HepG2 (cell line): ENCODE data around the gene AGPAT3. TPM values are rescaled to one million over a fixed set of nuclear protein-coding genes. Genes with fewer than 3 reads are reported as not detected.

Experiments used
- NCOA1 ChIP-seq: sonication (generic); formaldehyde crosslinking; IDR thresholded peaks from 2 replicates; pipeline ENCODE4 v1.9.0; 2021; ENCODE audit warnings: missing genetic modification reagents
- POGZ ChIP-seq: sonication (generic); formaldehyde crosslinking; IDR thresholded peaks from 2 replicates; pipeline ENCODE4 v1.4.0; 2020; ENCODE audit warnings: mild to moderate bottlenecking, missing genetic modification reagents
- RELA ChIP-seq: sonication (generic); formaldehyde crosslinking; IDR thresholded peaks from 2 replicates; pipeline ENCODE4 v1.4.0; 2020; ENCODE audit warnings: missing genetic modification reagents
- SETDB1 ChIP-seq: sonication (generic); formaldehyde crosslinking; IDR thresholded peaks from 2 replicates; pipeline ENCODE4 v1.5.1; 2020; ENCODE audit warnings: missing genetic modification reagents, mild to moderate bottlenecking, borderline replicate concordance
- TEAD3 ChIP-seq: optimal IDR thresholded peaks from 2 replicates; pipeline ENCODE3; 2016; ENCODE audit warnings: borderline replicate concordance
- ZFP36L1 ChIP-seq: sonication (generic); formaldehyde crosslinking; IDR thresholded peaks from 2 replicates; pipeline ENCODE4 v1.8.0; 2022; ENCODE audit warnings: mild to moderate bottlenecking, missing genetic modification reagents, moderate library complexity
- ZFY ChIP-seq: sonication (generic); formaldehyde crosslinking; IDR thresholded peaks from 2 replicates; pipeline ENCODE4 v1.4.0; 2020; ENCODE audit warnings: missing genetic modification reagents
- ZNF10 ChIP-seq: sonication (generic); formaldehyde crosslinking; IDR thresholded peaks from 2 replicates; pipeline ENCODE4 v1.4.0; 2020; ENCODE audit warnings: mild to moderate bottlenecking, low read depth, missing genetic modification reagents, borderline replicate concordance
- ZNF33A ChIP-seq: sonication (generic); formaldehyde crosslinking; IDR thresholded peaks from 2 replicates; pipeline ENCODE4 v1.5.1; 2020; ENCODE audit warnings: missing genetic modification reagents, mild to moderate bottlenecking, moderate library complexity, borderline replicate concordance
- ZNF382 ChIP-seq: sonication (generic); formaldehyde crosslinking; IDR thresholded peaks from 2 replicates; pipeline ENCODE4 v1.5.0; 2020; ENCODE audit warnings: missing genetic modification reagents, mild to moderate bottlenecking, borderline replicate concordance
- ZSCAN30 ChIP-seq: sonication (generic); formaldehyde crosslinking; IDR thresholded peaks from 2 replicates; pipeline ENCODE4 v1.5.0; 2020; ENCODE audit warnings: mild to moderate bottlenecking, missing genetic modification reagents
- polyA plus RNA-seq, 8 experiments: library from polyadenylated mRNA; depleted of rRNA in 3 of 8; stranded (reverse) in 7 of 8; unstranded in 1 of 8; fragments of >200 nt; fragmentation: Illumina TruSeq in 4 of 8; extraction: Trizol in 4 of 8; gene quantifications; 2 replicates each; pipeline versions ENCODE4 v1.2.1 to v1.2.3, GENCODE V29; 2011 to 2016; ENCODE audit warnings: low read depth in 4 of 8, missing spikeins in 1 of 8, mixed read lengths in 1 of 8; ENCODE audit not compliant: insufficient read depth in 1 of 8
- total RNA-seq, 5 experiments: library from RNA; depleted of rRNA; stranded (reverse); fragments of >200 nt; fragmentation: Illumina TruSeq; extraction: Trizol; gene quantifications; 2 replicates each; pipeline ENCODE4 v1.2.3, GENCODE V29; 2016; ENCODE audit warnings: low read depth in 1 of 5
- TF ChIP-seq, protein P1 (sequence below): sonication (generic); formaldehyde crosslinking; IDR thresholded peaks from 2 replicates; pipeline ENCODE4 v1.5.0; 2020; ENCODE audit warnings: missing genetic modification reagents
- TF ChIP-seq, protein P2 (sequence below): sonication (generic); formaldehyde crosslinking; IDR thresholded peaks from 2 replicates; pipeline ENCODE4 v1.5.0; 2020; ENCODE audit warnings: mild to moderate bottlenecking, missing genetic modification reagents, borderline replicate concordance
- TF ChIP-seq, protein P3 (sequence below): sonication (generic); formaldehyde crosslinking; IDR thresholded peaks from 2 replicates; pipeline ENCODE4 v1.4.0; 2020; ENCODE audit warnings: missing genetic modification reagents, low read depth, mild to moderate bottlenecking, borderline replicate concordance
- TF ChIP-seq, protein P4 (sequence below): sonication (generic); formaldehyde crosslinking; IDR thresholded peaks from 2 replicates; pipeline ENCODE4 v1.4.0; 2020; ENCODE audit warnings: missing genetic modification reagents

The AGPAT3 gene
- total and polyA plus RNA-seq, 2 of the 13 experiments (the other 11 are each of a cell fraction or from before 2014, with no cell fraction given): 32.2 to 54.4 TPM

DNA sequence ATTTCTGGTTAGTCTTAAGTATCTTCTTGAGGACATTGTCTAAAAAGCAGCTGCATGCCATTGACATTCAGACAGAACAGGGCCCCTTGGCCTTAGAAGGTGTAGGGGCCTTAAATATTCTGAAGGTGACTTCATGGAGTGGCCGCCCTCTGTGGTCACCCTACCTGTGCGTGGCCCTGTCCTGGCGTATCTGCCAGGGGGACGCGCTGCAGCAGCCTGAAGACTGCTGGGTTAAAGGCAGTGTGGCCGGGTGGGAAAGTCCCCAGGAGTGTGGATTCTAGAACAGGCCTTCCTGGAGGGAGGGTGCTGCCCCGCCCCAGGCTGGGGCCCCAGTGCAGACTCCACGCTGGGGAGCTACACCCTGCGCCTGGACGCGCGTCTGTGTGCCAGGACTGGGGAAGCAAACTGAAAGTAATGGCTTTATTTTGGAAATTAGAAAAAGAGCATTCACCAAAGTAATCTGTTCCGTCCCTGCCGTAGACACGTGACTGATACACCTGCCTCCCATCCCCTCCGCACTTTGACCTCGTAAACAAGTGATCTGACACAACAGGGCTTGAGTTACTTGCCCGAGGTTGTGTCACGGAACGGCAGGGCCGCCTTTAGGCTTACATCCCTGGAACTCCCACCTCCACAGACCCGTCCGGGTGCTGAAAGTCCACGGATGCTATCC lies 1.8 kb downstream of the AGPAT3 start (continued):
- TF ChIP-seq, protein P1, sequence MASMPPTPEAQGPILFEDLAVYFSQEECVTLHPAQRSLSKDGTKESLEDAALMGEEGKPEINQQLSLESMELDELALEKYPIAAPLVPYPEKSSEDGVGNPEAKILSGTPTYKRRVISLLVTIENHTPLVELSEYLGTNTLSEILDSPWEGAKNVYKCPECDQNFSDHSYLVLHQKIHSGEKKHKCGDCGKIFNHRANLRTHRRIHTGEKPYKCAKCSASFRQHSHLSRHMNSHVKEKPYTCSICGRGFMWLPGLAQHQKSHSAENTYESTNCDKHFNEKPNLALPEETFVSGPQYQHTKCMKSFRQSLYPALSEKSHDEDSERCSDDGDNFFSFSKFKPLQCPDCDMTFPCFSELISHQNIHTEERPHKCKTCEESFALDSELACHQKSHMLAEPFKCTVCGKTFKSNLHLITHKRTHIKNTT (CRISPR knock-in tag): no peak
- TF ChIP-seq SETDB1 (CRISPR knock-in tag) (0 out of 2 replicates have a peak, but pooled peaks have one; percentile 7), ZNF33A (no peak), TEAD3 (CRISPR knock-in tag) (no peak), NCOA1 (CRISPR knock-in tag) (peak; percentile 84; the same call in 1 of the 2 replicates), ZNF10 (CRISPR knock-in tag) (no peak), ZSCAN30 (CRISPR knock-in tag) (0 out of 2 replicates have a peak, but pooled peaks have one; percentile 26), POGZ (CRISPR knock-in tag) (no peak), ZFP36L1 (CRISPR knock-in tag) (no peak), ZFY (CRISPR knock-in tag) (peak; percentile 84), RELA (CRISPR knock-in tag) (peak; percentile 59; the same call in 1 of the 2 replicates), ZNF382 (CRISPR knock-in tag) (no peak)
- TF ChIP-seq, protein P2, sequence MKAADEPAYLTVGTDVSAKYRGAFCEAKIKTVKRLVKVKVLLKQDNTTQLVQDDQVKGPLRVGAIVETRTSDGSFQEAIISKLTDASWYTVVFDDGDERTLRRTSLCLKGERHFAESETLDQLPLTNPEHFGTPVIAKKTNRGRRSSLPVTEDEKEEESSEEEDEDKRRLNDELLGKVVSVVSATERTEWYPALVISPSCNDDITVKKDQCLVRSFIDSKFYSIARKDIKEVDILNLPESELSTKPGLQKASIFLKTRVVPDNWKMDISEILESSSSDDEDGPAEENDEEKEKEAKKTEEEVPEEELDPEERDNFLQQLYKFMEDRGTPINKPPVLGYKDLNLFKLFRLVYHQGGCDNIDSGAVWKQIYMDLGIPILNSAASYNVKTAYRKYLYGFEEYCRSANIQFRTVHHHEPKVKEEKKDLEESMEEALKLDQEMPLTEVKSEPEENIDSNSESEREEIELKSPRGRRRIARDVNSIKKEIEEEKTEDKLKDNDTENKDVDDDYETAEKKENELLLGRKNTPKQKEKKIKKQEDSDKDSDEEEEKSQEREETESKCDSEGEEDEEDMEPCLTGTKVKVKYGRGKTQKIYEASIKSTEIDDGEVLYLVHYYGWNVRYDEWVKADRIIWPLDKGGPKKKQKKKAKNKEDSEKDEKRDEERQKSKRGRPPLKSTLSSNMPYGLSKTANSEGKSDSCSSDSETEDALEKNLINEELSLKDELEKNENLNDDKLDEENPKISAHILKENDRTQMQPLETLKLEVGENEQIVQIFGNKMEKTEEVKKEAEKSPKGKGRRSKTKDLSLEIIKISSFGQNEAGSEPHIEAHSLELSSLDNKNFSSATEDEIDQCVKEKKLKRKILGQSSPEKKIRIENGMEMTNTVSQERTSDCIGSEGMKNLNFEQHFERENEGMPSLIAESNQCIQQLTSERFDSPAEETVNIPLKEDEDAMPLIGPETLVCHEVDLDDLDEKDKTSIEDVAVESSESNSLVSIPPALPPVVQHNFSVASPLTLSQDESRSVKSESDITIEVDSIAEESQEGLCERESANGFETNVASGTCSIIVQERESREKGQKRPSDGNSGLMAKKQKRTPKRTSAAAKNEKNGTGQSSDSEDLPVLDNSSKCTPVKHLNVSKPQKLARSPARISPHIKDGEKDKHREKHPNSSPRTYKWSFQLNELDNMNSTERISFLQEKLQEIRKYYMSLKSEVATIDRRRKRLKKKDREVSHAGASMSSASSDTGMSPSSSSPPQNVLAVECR: peak; percentile 81
- TF ChIP-seq, protein P3, sequence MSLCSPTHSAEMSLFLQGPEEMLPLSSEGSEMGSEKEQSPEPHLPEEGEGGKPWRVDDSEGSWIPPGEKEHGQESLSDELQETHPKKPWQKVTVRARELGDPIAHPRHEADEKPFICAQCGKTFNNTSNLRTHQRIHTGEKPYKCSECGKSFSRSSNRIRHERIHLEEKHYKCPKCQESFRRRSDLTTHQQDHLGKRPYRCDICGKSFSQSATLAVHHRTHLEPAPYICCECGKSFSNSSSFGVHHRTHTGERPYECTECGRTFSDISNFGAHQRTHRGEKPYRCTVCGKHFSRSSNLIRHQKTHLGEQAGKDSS: no peak; the same call in 1 of the 2 replicates
- TF ChIP-seq, protein P4, sequence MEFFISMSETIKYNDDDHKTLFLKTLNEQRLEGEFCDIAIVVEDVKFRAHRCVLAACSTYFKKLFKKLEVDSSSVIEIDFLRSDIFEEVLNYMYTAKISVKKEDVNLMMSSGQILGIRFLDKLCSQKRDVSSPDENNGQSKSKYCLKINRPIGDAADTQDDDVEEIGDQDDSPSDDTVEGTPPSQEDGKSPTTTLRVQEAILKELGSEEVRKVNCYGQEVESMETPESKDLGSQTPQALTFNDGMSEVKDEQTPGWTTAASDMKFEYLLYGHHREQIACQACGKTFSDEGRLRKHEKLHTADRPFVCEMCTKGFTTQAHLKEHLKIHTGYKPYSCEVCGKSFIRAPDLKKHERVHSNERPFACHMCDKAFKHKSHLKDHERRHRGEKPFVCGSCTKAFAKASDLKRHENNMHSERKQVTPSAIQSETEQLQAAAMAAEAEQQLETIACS: no peak
